GM19468 (cell line): ENCODE results near the gene SLC7A10.

Experiments
- ATAC-seq: cut with Tn5 transposase; IDR thresholded peaks from one replicate; pipeline ENCODE4 v1.9.1; 2021; ENCODE audit warnings: mild to moderate bottlenecking, moderate library complexity, moderate number of reproducible peaks; ENCODE audit not compliant: unreplicated experiment; ENCODE audit errors: extremely low read depth

The SLC7A10 gene

GRCh38 chr19:33225458-33225926 lies at the start of gene SLC7A10:
Gene SLC7A10, minus strand, starts transcription at chr19:33225850. Its CDS starts 147 bp downstream, at chr19:33225703.
- ATAC-seq: no peak

- no peak for ATAC-seq
Observed at GRCh38 chr19:33274663-33275558, 49.3 kb upstream of the SLC7A10 start.

- ATAC-seq: no peak
Observed at GRCh38 chr19:33273881-33274662, 48.4 kb upstream of the SLC7A10 start.

- no peak for ATAC-seq
Observed at GRCh38 chr19:33273065-33273736, 47.6 kb upstream of the SLC7A10 start.

- ATAC-seq: no peak
Observed at GRCh38 chr19:33271246-33272021, 45.8 kb upstream of the SLC7A10 start.

- ATAC-seq: no peak
Observed at GRCh38 chr19:33270769-33271168, 45.1 kb upstream of the SLC7A10 start.

- no peak for ATAC-seq
Observed at GRCh38 chr19:33269016-33269415, 43.4 kb upstream of the SLC7A10 start.

GRCh38 chr19:33268162-33268991 lies 42.7 kb upstream of the SLC7A10 start:
- no peak for ATAC-seq

- ATAC-seq: no peak
Observed at GRCh38 chr19:33267706-33268105, 42.1 kb upstream of the SLC7A10 start.

GRCh38 chr19:33266974-33267484 lies 41.4 kb upstream of the SLC7A10 start:
- ATAC-seq: no peak

- ATAC-seq: no peak
Observed at GRCh38 chr19:33264881-33265445, 39.3 kb upstream of the SLC7A10 start.

GRCh38 chr19:33263325-33264023 lies 37.8 kb upstream of the SLC7A10 start:
- no peak for ATAC-seq

GRCh38 chr19:33261511-33262189 lies 36.0 kb upstream of the SLC7A10 start:
- ATAC-seq: no peak

- ATAC-seq: no peak
Observed at GRCh38 chr19:33260628-33261418, 35.2 kb upstream of the SLC7A10 start.

- no peak for ATAC-seq
Observed at GRCh38 chr19:33259539-33259938, 33.9 kb upstream of the SLC7A10 start.

- ATAC-seq: no peak
Observed at GRCh38 chr19:33257828-33258227, 32.2 kb upstream of the SLC7A10 start.
